Measurements from ENCODE around the gene TSPAN4.

Gene TSPAN4

DNA sequence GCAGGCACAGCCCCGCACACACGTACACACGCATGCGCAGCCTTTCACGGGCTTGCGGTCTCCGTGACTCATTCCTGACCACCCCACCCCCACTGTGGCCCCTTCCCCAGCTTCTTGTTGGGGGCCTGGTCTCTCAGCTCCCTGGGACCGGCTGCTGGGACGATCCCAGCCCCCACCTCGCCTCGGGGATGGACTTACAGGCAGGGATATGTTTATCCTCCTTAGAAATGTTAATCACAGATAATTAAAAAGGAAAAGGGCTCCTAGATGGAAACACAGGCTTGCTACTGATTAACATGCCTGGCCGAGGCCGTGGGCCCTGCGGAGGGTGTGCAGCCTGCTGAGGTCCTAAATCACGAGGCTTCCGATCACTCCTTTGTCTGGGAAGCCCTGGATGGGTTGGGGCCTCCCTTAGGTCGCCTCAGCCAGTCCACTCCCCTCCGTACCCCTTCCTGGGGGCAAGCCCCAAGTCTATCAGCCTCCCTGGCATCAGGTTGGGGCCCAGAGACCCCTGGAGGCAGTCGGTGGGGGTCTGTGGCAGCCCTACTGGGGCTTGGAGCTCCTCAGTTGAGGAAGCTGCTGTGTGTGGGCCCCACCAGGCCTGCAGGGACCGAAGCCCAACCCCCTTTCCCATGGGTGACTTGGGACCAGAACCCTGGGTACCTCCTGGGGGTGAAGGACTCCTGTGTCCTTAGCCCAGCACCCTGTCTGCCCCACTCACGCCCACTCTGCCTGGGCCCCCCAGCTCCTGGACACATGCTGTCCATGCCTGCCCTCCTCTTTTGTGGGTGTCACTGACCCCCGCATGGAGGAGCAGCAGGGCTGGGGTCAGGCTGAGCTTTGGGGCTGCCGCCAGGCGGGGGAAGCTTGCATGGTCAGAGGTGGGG, 20.6 kb downstream of the TSPAN4 start:
- no peak for DNase-seq (ENCODE audit: low read depth)
- no peak overlapping the region for H3K4me3 ChIP-seq (replicated peaks; ENCODE audit: low read depth, low read length)
- TF ChIP-seq, protein P1, sequence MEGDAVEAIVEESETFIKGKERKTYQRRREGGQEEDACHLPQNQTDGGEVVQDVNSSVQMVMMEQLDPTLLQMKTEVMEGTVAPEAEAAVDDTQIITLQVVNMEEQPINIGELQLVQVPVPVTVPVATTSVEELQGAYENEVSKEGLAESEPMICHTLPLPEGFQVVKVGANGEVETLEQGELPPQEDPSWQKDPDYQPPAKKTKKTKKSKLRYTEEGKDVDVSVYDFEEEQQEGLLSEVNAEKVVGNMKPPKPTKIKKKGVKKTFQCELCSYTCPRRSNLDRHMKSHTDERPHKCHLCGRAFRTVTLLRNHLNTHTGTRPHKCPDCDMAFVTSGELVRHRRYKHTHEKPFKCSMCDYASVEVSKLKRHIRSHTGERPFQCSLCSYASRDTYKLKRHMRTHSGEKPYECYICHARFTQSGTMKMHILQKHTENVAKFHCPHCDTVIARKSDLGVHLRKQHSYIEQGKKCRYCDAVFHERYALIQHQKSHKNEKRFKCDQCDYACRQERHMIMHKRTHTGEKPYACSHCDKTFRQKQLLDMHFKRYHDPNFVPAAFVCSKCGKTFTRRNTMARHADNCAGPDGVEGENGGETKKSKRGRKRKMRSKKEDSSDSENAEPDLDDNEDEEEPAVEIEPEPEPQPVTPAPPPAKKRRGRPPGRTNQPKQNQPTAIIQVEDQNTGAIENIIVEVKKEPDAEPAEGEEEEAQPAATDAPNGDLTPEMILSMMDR (IDR thresholded peaks at IDR 0.05; ENCODE audit: low read length, missing control alignments), result no peak

DNA sequence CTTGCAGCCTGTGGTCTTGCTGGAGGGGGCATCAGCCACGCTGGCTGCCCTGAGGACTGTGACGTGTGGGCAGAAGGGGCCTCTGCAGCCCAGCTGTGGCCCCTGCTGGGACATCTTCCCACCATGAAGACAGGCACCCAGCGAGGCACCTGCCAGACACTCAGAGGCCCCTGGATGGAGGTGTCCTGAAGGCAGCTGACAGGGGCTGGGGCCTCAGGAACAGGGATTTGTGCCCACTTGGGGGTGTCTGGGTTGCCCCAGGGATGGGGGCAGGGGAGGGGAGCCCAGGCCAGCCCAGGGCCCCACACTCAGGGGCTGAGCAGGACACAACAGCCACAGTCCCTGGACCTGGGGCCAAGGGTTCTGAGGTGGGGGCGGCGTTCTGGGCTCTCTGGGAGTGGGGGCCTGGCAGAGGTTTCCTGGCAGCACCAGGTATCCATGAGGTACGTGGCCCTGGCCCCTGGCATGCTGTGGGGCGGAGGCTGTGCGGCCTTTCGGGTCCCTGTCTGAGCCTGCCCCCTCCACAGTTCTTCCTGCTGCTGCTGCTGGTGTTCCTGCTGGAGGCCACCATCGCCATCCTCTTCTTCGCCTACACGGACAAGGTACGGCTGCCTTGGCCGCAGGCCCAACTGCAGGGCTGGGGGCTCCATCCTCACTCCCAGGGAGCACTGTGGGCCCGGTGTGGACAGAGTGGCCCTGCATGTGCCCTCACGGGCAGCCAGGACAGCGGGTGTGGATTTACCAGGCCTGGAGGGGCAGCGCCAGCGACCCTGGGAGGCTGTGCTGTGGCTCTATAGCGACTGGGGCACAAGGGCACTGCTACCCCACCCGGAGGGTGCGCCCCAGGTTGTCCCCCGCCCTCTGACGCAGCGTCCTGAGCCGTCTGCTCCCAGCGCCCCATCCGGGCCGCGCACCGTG, 21.5 kb downstream of the TSPAN4 start:
- TF ChIP-seq, protein P1 (IDR thresholded peaks at IDR 0.05; ENCODE audit: low read length, missing control alignments), result no peak
- no peak overlapping the region for H3K4me3 ChIP-seq (replicated peaks; ENCODE audit: low read depth, low read length)
- DNase-seq (ENCODE audit: low read depth), result no peak

DNA sequence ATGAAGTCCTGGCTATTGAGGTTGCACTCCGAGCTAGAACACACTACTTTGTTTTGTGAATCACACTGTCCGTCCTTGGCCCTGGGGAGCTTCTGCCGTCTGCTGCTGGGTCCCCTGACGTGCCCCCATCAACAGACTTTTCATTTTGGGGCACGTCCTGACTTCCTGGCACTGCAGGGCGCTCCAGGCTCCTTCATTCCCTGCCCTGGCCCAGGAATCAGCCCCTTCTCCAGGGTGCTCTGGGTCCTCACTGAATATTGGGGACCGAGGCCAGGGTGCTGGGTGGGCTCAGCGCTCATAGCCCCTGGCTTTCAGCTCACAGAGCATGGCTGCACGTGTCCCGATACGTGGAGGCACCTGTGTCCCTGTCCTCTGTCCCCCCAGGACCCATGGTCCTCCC, 22.2 kb downstream of the TSPAN4 start:
- no peak overlapping the region for H3K4me3 ChIP-seq (replicated peaks; ENCODE audit: low read depth, low read length)
- no peak for DNase-seq (ENCODE audit: low read depth)
- TF ChIP-seq, protein P1 (IDR thresholded peaks at IDR 0.05; ENCODE audit: low read length, missing control alignments), result no peak

DNA sequence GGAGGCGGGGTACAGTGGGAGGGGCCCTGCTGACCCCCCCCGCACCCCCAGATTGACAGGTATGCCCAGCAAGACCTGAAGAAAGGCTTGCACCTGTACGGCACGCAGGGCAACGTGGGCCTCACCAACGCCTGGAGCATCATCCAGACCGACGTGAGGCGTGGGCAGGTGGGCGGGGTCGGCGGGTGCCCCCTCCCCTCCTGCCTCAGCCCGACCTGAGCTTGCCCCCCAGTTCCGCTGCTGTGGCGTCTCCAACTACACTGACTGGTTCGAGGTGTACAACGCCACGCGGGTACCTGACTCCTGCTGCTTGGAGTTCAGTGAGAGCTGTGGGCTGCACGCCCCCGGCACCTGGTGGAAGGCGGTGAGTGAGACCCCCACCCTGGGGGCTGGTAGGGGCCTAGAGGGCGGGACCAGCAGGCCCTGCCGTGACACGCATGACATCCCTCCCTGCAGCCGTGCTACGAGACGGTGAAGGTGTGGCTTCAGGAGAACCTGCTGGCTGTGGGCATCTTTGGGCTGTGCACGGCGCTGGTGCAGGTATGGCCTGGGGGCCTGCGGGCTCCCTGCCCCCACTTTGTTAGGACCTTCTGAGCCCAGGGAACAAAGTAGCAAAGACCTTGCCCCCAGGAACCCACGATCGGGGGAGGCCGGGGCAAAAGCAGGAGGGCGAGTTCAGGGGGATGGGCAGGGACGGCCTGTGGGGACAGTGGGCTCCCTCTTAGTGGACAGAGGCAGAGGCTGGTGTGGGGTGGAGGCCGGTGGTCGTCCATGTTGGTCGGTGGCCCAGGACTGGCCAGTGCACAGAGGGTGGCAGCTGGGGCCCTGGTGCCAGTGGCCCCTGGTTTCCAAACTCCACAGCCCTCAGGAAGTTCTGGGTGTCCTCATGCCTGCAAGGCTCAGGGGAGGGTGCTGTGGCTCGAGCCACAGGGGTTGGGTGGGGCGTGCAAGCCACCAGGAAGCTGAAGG, 23.1 kb downstream of the TSPAN4 start:
- TF ChIP-seq, protein P1 (IDR thresholded peaks at IDR 0.05; ENCODE audit: low read length, missing control alignments), result no peak
- H3K4me3 ChIP-seq (replicated peaks; ENCODE audit: low read depth, low read length), result no peak overlapping the region
- DNase-seq (ENCODE audit: low read depth), result no peak

DNA sequence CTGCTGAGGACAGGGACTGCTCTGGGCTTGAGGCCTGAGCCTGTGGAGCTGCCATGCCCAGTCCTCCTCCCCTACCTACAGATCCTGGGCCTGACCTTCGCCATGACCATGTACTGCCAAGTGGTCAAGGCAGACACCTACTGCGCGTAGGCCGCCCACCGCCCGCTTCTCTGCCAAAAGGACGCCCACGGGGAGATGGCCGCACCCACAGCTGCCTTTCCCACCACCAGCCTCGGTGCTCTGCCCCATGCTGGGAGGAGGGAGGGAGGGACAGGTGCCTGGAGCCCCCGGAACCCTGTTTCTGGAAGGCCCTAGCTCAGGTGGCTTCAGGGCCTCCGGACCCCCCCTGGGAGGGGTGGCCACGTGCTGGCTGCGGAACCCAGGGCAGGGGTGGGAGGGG, 23.8 kb downstream of the TSPAN4 start:
- TF ChIP-seq, protein P1 (IDR thresholded peaks at IDR 0.05; ENCODE audit: low read length, missing control alignments), result no peak
- no peak overlapping the region for H3K4me3 ChIP-seq (replicated peaks; ENCODE audit: low read depth, low read length)
- no peak for DNase-seq (ENCODE audit: low read depth)

DNA sequence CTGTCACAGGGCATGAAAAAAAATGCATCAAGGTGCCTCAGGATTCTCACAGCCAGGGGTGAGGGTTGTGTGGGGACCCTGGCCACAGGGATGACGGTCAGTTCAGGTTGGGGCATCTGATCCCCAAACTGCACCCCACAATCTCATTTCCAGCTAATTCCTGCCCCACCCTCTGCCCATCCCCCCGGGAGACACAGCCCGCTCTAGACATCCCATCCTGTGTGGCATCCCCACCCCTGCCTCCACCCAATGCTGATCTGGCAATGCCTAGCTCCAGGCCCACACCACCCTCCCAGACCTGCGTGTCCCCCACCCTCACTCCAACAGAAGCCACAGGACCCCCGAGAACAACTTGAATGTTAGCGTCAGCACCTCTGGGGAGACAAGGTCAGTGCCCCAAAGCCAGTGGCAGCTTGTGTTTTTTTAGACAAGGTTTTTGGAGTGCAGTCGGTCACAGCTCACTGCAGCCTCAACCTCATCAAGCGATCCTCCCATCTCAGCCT, 25.3 kb downstream of the TSPAN4 start:
- DNase-seq (ENCODE audit: low read depth), result no peak
- TF ChIP-seq, protein P1 (IDR thresholded peaks at IDR 0.05; ENCODE audit: low read length, missing control alignments), result no peak
- no peak overlapping the region for H3K4me3 ChIP-seq (replicated peaks; ENCODE audit: low read depth, low read length)
